ENCODE results near the gene PGAP3.

PGAP3 gene

GRCh38 chr17:39639566-39640458, 48.0 kb downstream of the PGAP3 start:
- Histone ChIP-seq H3K4me3 (ENCODE audit: low read depth, low read length) (no peak overlapping the region), H3K9ac (ENCODE audit: low read depth, low read length) (no peak overlapping the region), H3K9me3 (ENCODE audit: control insufficient read depth, insufficient read depth, low read length) (no peaks in the 10 kb centered on the region), H3K27me3 (ENCODE audit: control insufficient read depth, insufficient read depth, low read length) (no peaks in the 10 kb centered on the region), H3K36me3 (ENCODE audit: control insufficient read depth, insufficient read depth, low read length) (no peaks in the 10 kb centered on the region), H3K4me1 (ENCODE audit: control insufficient read depth, insufficient read depth, low read length) (peaks cover 39% of the 10 kb centered on the region), H3K27ac (ENCODE audit: low read depth, low read length) (peak overlapping the region; percentile 33)

GRCh38 chr17:39639043-39639442, 48.8 kb downstream of the PGAP3 start:
- no peaks in the 10 kb centered on the region for H3K27me3 ChIP-seq (ENCODE audit: control insufficient read depth, insufficient read depth, low read length)
- no peaks in the 10 kb centered on the region for H3K9me3 ChIP-seq (ENCODE audit: control insufficient read depth, insufficient read depth, low read length)
- H3K36me3 ChIP-seq (ENCODE audit: control insufficient read depth, insufficient read depth, low read length), result no peaks in the 10 kb centered on the region
- no peak overlapping the region for H3K9ac ChIP-seq (ENCODE audit: low read depth, low read length)
- no peak overlapping the region for H3K27ac ChIP-seq (ENCODE audit: low read depth, low read length)
- peaks cover 42% of the 10 kb centered on the region for H3K4me1 ChIP-seq (ENCODE audit: control insufficient read depth, insufficient read depth, low read length)
- H3K4me3 ChIP-seq (ENCODE audit: low read depth, low read length), result no peak overlapping the region

- Histone ChIP-seq H3K9ac (ENCODE audit: low read depth, low read length) (no peak overlapping the region), H3K4me1 (ENCODE audit: control insufficient read depth, insufficient read depth, low read length) (peaks cover 42% of the 10 kb centered on the region), H3K9me3 (ENCODE audit: control insufficient read depth, insufficient read depth, low read length) (no peaks in the 10 kb centered on the region), H3K27me3 (ENCODE audit: control insufficient read depth, insufficient read depth, low read length) (no peaks in the 10 kb centered on the region), H3K4me3 (ENCODE audit: low read depth, low read length) (peak overlapping the region; percentile 74; the same call in 1 of the 2 replicates), H3K27ac (ENCODE audit: low read depth, low read length) (no peak overlapping the region), H3K36me3 (ENCODE audit: control insufficient read depth, insufficient read depth, low read length) (no peaks in the 10 kb centered on the region)
Observed at GRCh38 chr17:39638317-39638716, 49.5 kb downstream of the PGAP3 start.

- peak within 1 kb of the TSS; percentile 83 for H3K27ac ChIP-seq (ENCODE audit: low read depth, low read length)
- no peaks in the 10 kb centered on the region for H3K27me3 ChIP-seq (ENCODE audit: control insufficient read depth, insufficient read depth, low read length)
- no peaks in the 10 kb centered on the region for H3K9me3 ChIP-seq (ENCODE audit: control insufficient read depth, insufficient read depth, low read length)
- H3K36me3 ChIP-seq (ENCODE audit: control insufficient read depth, insufficient read depth, low read length), result no peaks in the 10 kb centered on the region
- H3K4me3 ChIP-seq (ENCODE audit: low read depth, low read length), result peak within 1 kb of the TSS; percentile 74
- peak within 1 kb of the TSS; percentile 31; the same call in 1 of the 2 replicates for H3K9ac ChIP-seq (ENCODE audit: low read depth, low read length)
- H3K4me1 ChIP-seq (ENCODE audit: control insufficient read depth, insufficient read depth, low read length), result peaks cover 45% of the 10 kb centered on the region
Observed at GRCh38 chr17:39636927-39637736, 50.7 kb downstream of the PGAP3 start, which contains the start of gene STARD3. TSS of gene STARD3 (plus strand) at chr17:39637144. CDS start at chr17:39653532, 16,388 bp downstream.

- H3K27me3 ChIP-seq (ENCODE audit: control insufficient read depth, insufficient read depth, low read length), result no peaks in the 10 kb centered on the region
- peaks cover 51% of the 10 kb centered on the region for H3K4me1 ChIP-seq (ENCODE audit: control insufficient read depth, insufficient read depth, low read length)
- H3K4me3 ChIP-seq (ENCODE audit: low read depth, low read length), result peak overlapping the region; percentile 74
- no peak overlapping the region for H3K9ac ChIP-seq (ENCODE audit: low read depth, low read length)
- no peaks in the 10 kb centered on the region for H3K36me3 ChIP-seq (ENCODE audit: control insufficient read depth, insufficient read depth, low read length)
- peak overlapping the region; percentile 83 for H3K27ac ChIP-seq (ENCODE audit: low read depth, low read length)
- H3K9me3 ChIP-seq (ENCODE audit: control insufficient read depth, insufficient read depth, low read length), result no peaks in the 10 kb centered on the region
Observed at GRCh38 chr17:39636587-39636926, 51.3 kb downstream of the PGAP3 start.

GRCh38 chr17:39635614-39636176, 52.2 kb downstream of the PGAP3 start:
- no peak overlapping the region for H3K4me3 ChIP-seq (ENCODE audit: low read depth, low read length)
- no peaks in the 10 kb centered on the region for H3K9me3 ChIP-seq (ENCODE audit: control insufficient read depth, insufficient read depth, low read length)
- H3K4me1 ChIP-seq (ENCODE audit: control insufficient read depth, insufficient read depth, low read length), result peaks cover 58% of the 10 kb centered on the region

GRCh38 chr17:39634384-39634871, 53.4 kb downstream of the PGAP3 start:
- no peaks in the 10 kb centered on the region for H3K9me3 ChIP-seq (ENCODE audit: control insufficient read depth, insufficient read depth, low read length)
- no peak overlapping the region for H3K9ac ChIP-seq (ENCODE audit: low read depth, low read length)
- H3K27ac ChIP-seq (ENCODE audit: low read depth, low read length), result peak overlapping the region; percentile 5
- H3K27me3 ChIP-seq (ENCODE audit: control insufficient read depth, insufficient read depth, low read length), result peaks cover under 1% of the 10 kb centered on the region; the same call in 1 of the 2 replicates
- no peaks in the 10 kb centered on the region for H3K36me3 ChIP-seq (ENCODE audit: control insufficient read depth, insufficient read depth, low read length)
- no peak overlapping the region for H3K4me3 ChIP-seq (ENCODE audit: low read depth, low read length)
- H3K4me1 ChIP-seq (ENCODE audit: control insufficient read depth, insufficient read depth, low read length), result peaks cover 60% of the 10 kb centered on the region

More at GRCh38 chr17:39635614-39636176, 52.2 kb downstream of the PGAP3 start:
- Histone ChIP-seq H3K9ac (ENCODE audit: low read depth, low read length) (no peak overlapping the region), H3K36me3 (ENCODE audit: control insufficient read depth, insufficient read depth, low read length) (no peaks in the 10 kb centered on the region), H3K27me3 (ENCODE audit: control insufficient read depth, insufficient read depth, low read length) (no peaks in the 10 kb centered on the region), H3K27ac (ENCODE audit: low read depth, low read length) (no peak overlapping the region)

GRCh38 chr17:39633570-39634183, 54.2 kb downstream of the PGAP3 start:
- no peak overlapping the region for H3K27ac ChIP-seq (ENCODE audit: low read depth, low read length)
- H3K9ac ChIP-seq (ENCODE audit: low read depth, low read length), result no peak overlapping the region
- no peaks in the 10 kb centered on the region for H3K9me3 ChIP-seq (ENCODE audit: control insufficient read depth, insufficient read depth, low read length)
- H3K27me3 ChIP-seq (ENCODE audit: control insufficient read depth, insufficient read depth, low read length), result peaks cover 8% of the 10 kb centered on the region
- H3K4me3 ChIP-seq (ENCODE audit: low read depth, low read length), result no peak overlapping the region
- H3K4me1 ChIP-seq (ENCODE audit: control insufficient read depth, insufficient read depth, low read length), result peaks cover 65% of the 10 kb centered on the region
- H3K36me3 ChIP-seq (ENCODE audit: control insufficient read depth, insufficient read depth, low read length), result no peaks in the 10 kb centered on the region

GRCh38 chr17:39632153-39632941, 55.5 kb downstream of the PGAP3 start:
- H3K9ac ChIP-seq (ENCODE audit: low read depth, low read length), result no peak overlapping the region
- no peaks in the 10 kb centered on the region for H3K36me3 ChIP-seq (ENCODE audit: control insufficient read depth, insufficient read depth, low read length)
- H3K27ac ChIP-seq (ENCODE audit: low read depth, low read length), result no peak overlapping the region
- no peaks in the 10 kb centered on the region for H3K9me3 ChIP-seq (ENCODE audit: control insufficient read depth, insufficient read depth, low read length)
- H3K4me1 ChIP-seq (ENCODE audit: control insufficient read depth, insufficient read depth, low read length), result peaks cover 67% of the 10 kb centered on the region
- H3K27me3 ChIP-seq (ENCODE audit: control insufficient read depth, insufficient read depth, low read length), result peaks cover 21% of the 10 kb centered on the region
- H3K4me3 ChIP-seq (ENCODE audit: low read depth, low read length), result no peak overlapping the region

- Histone ChIP-seq H3K4me1 (ENCODE audit: control insufficient read depth, insufficient read depth, low read length) (peaks cover 63% of the 10 kb centered on the region), H3K9me3 (ENCODE audit: control insufficient read depth, insufficient read depth, low read length) (no peaks in the 10 kb centered on the region), H3K4me3 (ENCODE audit: low read depth, low read length) (no peak overlapping the region), H3K27me3 (ENCODE audit: control insufficient read depth, insufficient read depth, low read length) (peaks cover 30% of the 10 kb centered on the region), H3K27ac (ENCODE audit: low read depth, low read length) (no peak overlapping the region), H3K36me3 (ENCODE audit: control insufficient read depth, insufficient read depth, low read length) (no peaks in the 10 kb centered on the region), H3K9ac (ENCODE audit: low read depth, low read length) (no peak overlapping the region)
Observed at GRCh38 chr17:39631403-39631802, 56.5 kb downstream of the PGAP3 start.
